ENCODE measurements around the gene FHL1.

DNA sequence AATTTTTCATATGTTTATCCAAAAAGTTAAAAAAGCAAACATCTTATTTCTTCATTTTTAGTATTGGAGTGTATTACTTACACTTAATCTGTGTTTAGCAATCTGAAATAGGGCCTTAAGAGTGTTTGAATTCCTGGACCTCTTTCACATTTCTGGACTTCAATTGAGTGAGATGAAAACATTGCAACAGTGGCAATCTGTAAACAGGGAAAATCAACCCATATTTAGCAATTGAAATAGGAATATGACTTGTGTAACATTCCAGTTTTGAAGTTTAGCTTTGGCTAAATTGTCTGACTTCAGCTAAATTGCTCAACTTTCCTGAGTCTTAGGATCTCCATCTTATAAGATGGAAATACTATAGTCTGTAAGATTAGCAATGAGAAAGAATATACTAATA lies 34.6 kb upstream of the FHL1 start:
- TF ChIP-seq, protein P1, sequence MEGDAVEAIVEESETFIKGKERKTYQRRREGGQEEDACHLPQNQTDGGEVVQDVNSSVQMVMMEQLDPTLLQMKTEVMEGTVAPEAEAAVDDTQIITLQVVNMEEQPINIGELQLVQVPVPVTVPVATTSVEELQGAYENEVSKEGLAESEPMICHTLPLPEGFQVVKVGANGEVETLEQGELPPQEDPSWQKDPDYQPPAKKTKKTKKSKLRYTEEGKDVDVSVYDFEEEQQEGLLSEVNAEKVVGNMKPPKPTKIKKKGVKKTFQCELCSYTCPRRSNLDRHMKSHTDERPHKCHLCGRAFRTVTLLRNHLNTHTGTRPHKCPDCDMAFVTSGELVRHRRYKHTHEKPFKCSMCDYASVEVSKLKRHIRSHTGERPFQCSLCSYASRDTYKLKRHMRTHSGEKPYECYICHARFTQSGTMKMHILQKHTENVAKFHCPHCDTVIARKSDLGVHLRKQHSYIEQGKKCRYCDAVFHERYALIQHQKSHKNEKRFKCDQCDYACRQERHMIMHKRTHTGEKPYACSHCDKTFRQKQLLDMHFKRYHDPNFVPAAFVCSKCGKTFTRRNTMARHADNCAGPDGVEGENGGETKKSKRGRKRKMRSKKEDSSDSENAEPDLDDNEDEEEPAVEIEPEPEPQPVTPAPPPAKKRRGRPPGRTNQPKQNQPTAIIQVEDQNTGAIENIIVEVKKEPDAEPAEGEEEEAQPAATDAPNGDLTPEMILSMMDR (IDR thresholded peaks at IDR 0.05 in 2 of 3, conservative IDR thresholded peaks at IDR 0.05 in 1 of 3; ENCODE audit: borderline replicate concordance in 1 of 3, insufficient read depth in 1 of 3, low read depth in 2 of 3, low read length in 2 of 3) = no peak
- no peak for TF ChIP-seq RAD21 (IDR thresholded peaks at IDR 0.05; ENCODE audit: low read depth)
- TF ChIP-seq, protein P2, sequence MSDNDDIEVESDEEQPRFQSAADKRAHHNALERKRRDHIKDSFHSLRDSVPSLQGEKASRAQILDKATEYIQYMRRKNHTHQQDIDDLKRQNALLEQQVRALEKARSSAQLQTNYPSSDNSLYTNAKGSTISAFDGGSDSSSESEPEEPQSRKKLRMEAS (IDR thresholded peaks at IDR 0.05) = no peak
- no peak for TF ChIP-seq EGR1 (IDR thresholded peaks at IDR 0.05; ENCODE audit: low read depth)
